ENCODE measurements around the gene PCSK5.

Gene PCSK5

DNA sequence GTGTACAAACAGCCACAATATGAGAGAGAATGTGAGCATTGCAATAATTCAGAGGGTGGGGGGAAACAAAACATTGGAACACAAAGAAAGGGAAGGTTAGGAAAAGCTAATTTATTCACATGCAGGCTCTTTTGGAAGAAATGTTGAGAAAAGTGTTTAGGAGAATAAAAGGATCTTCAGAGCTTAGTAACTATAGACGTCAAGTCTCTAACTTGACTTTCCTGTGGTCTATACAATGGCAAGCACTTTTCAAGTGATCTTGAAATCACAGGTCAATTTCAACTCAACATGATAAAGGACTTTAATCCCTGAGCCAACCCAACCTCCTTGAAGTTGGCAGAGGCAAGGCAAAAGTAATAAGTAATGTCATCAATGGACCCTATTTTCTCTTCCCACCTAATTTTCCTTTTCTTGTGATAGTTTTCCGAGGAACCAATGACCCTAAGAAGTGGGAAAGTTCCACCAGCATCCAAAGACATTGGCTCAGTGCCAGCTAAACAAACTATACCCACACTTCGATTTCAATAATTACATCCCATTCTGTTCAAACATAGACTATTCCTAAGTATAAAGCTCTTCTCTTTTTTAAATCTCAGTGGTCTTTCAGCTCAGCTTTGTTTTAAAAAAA lies 480.0 kb downstream of the PCSK5 start:
- DNase-seq: no peak

DNA sequence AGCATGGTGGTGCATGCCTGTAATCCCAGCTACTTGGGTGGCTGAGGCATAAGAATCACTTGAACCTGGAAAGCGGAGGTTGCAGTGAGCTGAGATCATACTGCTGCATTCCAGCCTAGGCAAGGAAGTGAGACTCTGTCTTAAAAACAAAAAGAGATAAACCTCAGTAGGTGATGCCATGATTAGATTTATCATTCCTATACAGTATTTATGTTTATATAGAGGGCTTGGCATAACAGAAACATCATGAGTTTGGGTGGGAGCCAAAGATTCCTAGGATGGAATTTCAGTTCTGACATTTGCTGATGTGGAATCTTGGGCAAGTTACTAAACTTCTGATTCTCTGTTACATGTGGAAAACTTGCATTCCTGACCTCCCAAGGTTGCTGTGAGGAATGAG lies 481.4 kb downstream of the PCSK5 start:
- DNase-seq: no peak

DNA sequence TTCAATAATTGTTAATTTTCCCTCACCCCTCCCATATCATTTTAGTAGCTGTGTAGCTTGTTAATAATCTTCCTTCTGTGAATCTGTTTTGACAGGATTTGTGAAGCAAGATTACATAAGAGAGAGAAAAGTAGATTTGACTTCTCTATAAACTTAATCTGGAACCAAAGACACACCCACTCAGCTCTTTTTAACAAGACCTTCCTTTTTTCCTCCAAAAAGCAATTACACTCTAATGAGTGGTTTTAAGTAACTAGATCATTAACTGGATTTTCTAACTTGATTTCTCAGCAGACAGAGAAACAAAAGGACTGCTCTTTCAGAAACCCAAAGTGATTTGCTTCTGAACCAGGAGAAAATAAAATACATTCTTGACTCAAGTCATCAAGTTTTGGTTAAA lies 481.9 kb downstream of the PCSK5 start:
- no peak for DNase-seq

DNA sequence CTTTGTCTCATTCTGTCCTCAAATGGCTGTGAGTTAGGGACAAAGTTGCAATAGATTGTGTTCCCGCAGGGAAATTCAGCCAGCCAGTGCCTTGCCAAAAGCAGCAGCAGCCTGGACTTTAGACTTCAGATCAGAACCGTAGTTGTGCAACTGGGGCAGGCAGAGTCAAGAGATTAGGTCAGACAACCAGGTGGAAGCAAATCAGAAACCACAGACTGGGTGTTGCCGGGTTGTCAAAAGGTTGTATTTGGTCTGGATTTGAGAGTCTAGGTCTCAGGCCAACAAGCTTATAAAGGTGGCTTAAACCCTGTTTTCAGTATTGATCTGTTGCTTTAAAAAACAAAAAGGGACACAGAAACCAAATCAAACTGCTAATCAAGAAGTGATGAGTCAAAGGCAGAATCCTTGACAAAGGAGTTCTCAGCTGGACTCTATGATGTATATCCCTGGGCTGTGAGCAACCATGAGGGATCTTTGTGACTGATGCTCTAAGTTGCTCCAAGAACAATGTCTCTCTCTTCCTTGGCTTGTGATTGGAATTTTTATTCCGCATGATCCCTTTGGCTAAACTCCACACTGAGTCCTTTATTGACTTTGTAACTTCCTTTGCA lies 482.8 kb downstream of the PCSK5 start:
- DNase-seq: no peak

DNA sequence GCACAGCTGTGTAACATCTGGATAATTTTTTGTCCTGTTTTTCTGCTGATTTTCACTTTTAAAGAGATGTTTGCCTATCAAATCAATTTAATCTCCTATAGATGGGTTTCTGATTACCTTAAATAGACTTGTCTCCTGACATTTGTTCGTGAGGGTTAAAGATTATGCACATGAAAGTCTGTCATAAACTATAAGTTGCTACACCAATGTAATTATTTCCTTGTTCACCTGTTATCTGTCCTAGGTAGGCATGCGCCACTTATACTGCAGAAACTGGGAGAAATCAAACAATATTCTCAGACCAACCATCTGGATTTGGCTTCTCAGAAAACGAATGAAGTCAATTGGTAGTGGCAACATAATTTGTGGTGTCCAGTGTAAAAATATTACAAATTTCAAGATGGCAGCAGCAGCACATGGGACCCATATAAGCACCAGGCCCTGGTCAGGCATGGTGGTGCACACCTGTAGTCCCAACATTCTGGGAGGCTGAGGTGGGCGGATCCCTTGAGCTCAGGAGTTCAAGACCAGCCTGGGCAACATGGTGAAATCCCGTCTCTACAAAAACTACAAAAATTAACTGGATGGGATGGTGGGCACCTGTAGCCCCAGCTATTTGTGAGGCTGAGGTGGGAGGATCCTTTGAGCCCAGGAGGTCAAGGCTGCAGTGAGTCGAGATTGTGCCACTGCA lies 483.5 kb downstream of the PCSK5 start:
- DNase-seq: no peak

DNA sequence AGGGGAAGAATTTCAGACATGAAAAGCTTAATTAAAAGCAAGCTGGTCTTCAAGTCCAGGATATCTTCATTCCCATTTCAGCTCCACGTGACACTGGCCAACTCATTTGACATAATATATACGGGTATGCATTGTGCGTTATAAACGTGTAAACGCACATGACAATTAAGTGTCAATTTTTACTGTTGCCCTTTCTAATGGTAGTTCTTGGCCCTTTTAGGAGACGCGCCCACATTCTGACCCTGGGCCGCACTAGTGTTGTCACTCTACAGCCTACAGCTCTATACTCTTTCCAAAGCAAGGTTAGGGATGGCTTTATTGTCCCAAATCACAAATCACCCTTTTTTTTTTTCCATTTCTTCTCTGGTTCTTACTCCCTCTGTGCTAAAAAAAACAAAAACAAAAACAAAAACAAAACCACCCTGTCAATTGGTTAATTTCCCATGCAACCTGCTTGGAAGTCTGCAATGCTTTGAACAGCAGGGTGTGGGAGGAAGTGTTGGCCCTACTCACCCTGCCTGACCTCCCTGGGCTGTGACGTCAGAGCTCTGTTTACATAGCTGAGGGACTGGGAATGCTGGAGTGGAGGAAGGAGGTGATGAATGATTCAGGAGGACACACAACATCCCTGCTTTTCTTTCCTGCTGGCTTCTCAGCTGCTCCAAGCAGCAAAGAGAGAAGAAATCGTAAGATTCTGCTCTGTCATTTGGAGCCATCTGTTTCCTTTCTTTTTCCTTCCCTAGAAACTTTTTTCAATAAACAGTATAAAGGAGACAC lies 484.5 kb downstream of the PCSK5 start:
- DNase-seq: no peak

DNA sequence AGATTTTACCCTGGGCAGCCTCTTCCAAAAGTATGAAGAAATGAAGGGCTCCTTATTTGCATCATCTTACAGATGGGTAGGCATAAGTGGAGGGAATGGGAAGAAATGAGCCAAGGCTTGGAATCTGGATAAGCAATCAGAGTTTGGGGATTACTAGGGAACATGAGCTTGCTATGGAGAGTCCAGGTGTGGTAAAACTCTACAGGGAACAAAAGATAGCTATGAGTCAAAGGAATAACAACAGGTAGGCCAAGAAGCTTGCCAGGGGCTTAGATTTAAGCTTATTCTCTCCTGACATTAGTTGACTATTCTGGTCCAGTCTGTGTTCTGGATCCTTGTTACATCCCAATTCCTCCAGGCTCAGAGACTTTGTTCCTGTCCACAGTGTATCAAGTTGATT lies 487.3 kb downstream of the PCSK5 start:
- DNase-seq: no peak

DNA sequence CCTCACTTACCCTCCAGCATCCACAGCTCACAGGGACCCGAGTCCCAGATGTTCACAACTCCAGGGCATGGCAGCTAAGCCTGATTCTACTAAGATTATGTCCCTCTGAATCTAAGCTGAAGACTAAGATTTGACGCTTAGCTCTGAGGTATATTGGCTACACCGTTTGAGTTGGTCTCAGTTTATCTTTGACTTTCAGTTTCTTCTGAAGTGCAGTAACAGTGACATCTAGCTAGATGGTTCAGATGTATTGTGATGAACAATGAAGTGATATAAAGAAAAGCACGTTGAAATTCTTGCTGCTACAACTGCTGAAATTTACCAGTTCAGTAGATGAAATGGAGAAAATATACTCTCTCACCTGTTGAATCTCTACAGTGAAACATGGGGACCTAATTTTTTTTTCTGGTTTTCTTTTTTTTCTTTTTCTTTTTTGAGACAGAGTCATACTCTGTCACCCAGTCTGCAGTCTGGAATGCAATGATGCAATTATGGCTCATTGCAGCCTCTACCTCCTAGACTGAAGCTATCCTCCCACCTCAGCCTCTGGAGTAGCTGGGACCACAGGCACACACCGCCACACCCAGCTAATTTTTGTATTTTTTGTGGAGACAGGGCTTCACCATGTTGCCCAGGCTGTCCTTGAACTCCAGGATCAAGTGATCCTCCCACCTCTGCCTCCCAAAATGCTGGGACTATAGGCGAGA lies 488.0 kb downstream of the PCSK5 start:
- no peak for DNase-seq

DNA sequence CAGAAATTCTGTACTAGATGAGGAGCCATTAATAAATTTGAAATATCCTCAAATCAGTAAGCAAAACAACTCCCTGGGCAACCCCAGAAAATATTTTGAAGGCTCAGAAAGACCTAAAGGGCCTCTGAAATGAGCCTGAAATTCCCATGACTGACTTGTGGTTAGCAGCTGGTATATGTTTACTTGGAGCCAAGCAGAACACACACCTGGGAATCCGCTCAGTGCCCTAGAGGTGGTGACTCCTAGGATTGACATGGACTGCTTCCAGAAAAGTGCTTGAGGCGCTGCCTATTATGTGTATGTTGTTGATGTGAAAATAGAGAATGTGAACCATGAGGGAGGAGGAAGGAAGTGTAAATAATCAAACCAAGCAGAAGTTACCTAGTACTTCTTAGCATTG lies 489.0 kb downstream of the PCSK5 start:
- DNase-seq: no peak

DNA sequence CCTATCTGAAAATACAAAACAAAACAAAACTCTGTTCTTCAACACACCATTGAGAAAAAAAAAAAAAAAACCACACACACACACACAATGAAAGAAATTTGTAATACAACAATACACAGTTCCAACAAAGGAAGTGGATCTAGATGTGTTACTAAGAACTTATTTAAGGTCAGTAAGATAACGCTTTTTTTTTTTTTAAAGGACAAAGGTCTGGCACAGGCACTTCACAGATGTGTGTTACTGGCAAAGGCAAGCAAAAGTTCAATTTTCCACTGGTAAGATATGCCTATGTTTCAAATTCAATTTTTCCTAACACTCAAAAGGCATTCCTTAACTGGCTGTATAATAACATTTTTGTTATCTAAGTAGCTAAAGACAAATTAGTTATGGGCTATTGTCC lies 500.2 kb downstream of the PCSK5 start:
- no peak for DNase-seq

DNA sequence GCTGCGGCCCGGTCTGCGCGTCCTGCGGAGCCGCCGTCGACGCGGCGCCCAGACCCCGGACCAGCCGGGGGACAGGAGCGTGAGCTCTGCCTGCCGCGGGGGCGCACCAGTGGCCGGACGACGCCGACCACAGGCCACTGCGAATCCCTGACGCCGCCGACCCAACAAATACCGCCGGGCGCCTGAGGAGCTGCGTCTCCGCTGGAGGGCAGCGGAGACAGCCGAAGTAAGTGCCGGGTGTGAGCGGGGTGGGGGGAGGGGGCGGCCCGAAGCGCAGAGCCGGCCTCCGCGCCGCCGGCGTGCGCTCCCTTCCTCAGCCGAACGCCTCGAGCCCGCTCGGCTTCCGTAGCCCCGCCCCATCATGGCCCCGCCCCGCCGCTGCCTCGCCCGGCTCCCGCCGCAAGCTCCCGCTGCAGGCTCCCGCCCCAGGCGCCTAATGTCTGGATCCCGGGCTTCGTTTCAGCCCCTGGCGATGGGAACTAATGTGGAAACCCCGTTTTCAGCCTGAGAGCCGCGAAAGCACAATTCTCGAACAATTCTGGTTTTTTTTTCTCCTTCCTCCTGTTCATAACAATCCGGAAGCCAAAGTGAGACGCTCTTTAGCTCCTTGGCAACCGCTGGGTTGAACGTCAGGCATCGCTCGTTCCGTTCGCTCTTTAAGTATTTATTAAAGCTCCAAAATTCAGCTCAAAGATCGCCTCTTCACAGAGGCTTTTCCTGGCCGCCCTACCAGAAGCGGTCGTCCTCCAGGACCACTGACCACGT lies 503.9 kb downstream of the PCSK5 start, which contains the start of gene RFK:
Gene RFK, minus strand, starts transcription at position 232 of the 765 bp plus-strand sequence. CDS start 255 bp downstream, outside the sequence.
- DNase-seq: peak; percentile 75

DNA sequence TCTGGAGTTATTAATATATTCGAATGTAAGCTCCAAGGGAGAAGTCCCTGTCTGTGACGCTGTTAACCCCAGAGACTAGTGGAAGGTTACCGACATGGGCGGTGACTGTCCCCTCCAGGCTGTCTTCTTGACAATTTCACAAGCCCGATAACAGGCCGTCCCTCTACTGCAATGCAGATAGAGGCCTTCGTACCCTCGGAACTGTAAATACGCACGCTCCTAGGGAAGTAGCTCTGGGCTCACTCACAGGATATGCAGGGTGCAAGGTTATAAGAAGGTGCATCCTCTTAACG lies 504.4 kb downstream of the PCSK5 start:
- no peak for DNase-seq

DNA sequence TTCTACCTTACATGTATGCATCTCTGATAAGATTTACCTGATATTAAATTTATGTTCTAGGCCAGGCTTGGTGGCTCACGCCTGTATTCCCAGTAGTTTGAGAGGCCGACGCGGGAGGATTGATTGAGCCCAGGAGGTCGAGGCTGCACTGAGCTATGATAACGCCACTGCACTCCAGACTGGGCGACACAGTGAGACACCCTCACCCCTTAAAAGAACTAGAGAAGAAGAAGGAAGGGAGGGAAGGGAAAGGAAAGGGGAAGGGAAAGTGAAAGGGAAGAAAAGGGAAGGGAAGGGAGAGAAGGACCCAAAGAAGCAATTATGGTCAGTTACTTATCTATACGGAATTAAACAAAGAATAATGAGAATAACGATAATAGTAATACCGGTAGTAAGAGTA lies 504.9 kb downstream of the PCSK5 start:
- DNase-seq: no peak

DNA sequence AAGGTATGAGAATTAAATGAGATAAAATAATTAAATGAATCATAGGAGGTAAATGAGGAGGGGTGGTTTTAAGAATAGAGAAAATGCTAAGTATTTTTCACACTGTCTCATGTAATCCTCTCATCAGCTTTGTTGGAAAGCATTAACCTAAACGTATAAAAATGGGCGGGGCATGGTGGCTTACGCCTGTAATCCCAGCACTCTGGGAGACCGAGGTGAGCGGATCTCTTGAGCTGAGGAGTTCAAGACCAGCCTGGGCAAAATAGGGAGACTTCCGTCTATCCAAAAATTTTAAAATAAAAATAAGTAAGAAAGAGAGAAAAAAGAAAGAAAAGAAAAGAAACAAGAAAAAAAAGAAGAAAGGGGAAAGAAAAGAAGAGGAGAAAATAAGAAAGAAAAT lies 505.7 kb downstream of the PCSK5 start:
- no peak for DNase-seq

DNA sequence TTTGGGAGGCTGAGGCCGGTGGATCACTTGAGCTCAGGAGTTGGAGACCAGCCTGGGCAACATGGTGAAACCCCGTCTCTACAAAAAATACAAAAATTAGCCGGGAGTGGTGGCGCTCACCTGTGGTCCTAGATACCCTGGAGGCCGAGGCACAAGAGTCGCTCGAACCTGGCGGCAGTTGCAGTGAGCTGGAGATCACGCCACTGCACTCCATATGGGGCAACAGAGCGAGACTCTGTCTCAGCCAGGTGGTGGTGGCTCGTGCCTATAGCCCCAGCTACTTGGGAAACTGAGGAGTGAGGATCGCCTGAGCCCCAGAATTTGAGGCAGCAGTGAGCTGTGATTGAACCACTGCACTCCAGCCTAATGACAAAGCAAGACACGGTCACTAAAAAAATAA lies 506.1 kb downstream of the PCSK5 start:
- DNase-seq: no peak

DNA sequence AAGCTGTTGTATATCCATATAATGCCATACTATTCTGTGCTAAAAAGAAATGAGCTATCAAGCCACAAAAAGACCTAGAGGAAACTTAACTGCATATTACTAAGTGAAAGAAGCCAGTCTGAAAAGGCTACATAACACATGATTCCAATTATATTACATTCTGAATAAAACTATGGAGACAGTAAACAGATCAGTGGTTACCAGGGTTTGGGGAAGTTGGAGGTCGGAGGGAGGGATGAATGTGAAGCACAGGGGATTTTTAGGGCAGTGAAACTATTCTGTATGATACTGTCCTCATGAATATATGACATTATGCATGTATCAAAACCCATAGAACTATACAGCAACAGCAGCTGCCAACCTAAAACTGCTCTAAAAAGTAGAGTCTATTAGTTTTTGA lies 509.4 kb downstream of the PCSK5 start:
- no peak for DNase-seq

DNA sequence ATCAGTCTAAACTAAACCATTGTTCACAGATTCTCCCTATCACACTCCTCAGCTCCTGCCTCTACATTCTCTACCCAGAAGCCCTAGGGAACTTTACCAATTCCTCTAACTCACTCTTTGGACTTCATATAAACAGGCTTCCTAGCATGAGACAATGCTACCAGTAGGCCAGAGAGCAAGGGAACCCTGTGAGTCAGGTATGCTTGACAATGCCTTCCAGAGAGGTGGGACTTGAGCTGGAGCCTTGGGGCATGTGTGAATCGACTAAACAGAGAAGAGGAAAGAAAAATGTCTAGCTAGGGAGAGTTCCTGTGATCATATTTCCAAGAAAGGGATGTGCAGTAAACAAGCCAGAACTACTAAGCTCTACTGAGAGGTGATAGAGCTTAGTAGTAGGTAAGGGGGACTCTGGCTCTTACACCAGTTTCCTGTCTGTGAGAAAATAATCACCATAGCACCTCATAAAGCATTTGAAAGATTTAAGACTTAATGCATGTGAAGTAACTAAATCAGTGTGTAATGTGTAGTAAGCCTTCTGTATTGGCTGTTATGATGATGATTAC lies 510.1 kb downstream of the PCSK5 start:
- no peak for DNase-seq

DNA sequence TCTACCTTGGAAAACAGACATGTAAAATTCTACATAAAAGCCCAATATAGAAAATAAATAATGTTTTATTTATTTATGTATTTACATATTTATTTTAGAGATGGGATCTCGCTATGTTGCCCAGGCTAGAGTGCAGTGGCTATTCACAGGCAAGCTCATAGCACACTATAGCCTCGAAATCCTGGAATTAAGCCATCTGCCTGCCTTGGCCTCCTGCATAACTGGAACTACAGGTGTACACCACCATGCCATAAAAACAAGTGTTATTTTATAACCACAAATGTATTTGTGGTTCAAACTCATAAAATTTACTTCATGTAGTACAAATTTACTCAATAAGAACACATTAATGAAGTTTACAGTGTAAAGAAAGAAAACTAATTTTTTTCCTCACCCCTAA lies 510.7 kb downstream of the PCSK5 start:
- no peak for DNase-seq

DNA sequence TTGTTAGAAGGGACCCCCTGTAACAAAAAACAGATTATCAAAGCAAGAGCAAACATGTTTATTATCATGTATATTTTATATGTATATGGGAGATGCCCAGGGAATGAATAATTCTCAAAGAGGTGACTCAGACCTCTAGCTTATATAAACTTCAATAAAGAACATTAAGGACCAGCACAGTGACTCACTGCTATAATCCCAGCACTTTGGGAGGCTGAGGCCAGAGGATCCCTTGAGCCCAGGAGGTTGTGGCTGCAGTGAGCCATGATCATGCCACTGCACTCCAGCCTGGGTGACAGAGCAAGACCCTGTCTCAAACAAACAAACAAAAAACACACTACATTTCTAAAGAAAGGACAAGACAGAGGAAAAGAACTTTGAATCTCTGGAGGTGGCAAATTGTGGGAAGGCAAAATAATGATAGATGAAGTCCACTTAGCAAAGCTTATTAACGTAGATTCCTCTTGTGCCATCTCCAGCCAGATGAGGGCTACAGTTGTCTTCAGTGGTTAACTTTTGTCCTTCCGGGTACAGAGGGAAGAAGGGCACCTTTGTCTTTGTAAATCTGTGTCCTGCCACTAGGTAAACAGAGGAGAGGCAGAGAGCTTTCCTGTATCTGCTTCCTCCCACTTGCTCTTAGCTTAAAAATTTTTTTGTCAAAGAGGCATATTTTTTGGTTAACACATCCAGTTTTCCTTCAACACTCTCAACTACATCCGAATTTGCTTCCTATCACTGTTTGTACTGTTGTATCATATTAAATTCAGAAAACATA lies 511.3 kb downstream of the PCSK5 start:
- no peak for DNase-seq

DNA sequence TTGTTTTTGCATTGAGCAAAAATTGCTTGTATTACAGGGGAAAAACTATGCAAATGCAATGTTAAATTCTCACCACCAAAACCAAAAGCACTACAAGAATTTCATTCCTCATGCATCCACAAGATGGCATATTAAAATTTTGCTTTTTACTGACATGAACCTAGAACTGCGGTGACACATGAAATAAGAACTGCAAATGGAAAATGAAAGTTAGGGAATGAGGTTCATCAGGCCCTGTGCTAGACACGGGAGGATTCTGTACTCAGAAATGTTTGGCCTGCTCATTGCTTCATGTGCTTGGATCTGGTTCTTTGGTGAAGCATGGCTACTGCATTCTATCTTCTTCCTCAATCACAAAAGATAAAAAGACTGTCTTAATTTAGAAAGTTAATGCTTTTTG lies 512.9 kb downstream of the PCSK5 start:
- no peak for DNase-seq

DNA sequence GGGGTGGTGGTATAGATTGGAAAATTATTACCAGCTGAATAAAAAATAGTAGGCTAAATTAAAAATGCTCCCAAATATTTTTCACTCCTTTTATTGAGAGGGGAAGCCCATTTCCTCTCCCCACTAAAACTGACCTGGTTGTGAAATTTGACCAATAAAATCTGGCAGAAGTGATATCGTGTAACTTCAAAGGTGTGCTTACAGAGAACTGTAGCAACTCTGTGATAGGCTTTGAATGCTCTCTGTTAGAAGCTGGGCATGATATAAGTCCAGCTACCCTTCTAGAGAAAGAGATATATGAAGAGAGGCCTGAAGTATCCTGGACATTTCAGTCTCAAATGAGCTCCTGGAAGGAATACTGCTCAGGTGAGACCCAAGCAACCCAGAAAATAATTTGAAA lies 513.9 kb downstream of the PCSK5 start:
- no peak for DNase-seq

Measured in GOT3 (cell line).